ENCODE results near the gene HSD17B2. TPM values are rescaled to one million over a fixed set of nuclear protein-coding genes. Genes with fewer than 3 reads are reported as not detected.

The HSD17B2 gene
- total and polyA plus RNA-seq, 4 donors: 47.7 to 126 (median 103) TPM

- Histone ChIP-seq H3K27me3 (ENCODE audit: control insufficient read depth in 4 of 4, insufficient read depth in 4 of 4, low read length in 3 of 4) (no peaks in the 10 kb centered on the region), H3K9ac (ENCODE audit: low read depth in 1 of 2, low read length in 2 of 2) (no peak overlapping the region), H3K4me3 (ENCODE audit: low read depth in 1 of 3, low read length in 3 of 3) (no peak overlapping the region), H3K4me1 (ENCODE audit: control insufficient read depth in 4 of 4, insufficient read depth in 4 of 4, low read length in 3 of 4) (peaks cover 3 to 16% (median 12%) of the 10 kb centered on the region in 4 donors), H3K36me3 (ENCODE audit: control insufficient read depth in 4 of 4, insufficient read depth in 3 of 4, low read depth in 1 of 4, low read length in 3 of 4) (no peaks in the 10 kb centered on the region), H3K9me3 (ENCODE audit: control insufficient read depth in 4 of 4, low read length in 3 of 4) (no peaks in the 10 kb centered on the region), H3K27ac (ENCODE audit: low read depth in 1 of 2, low read length in 2 of 2) (no peak overlapping the region)
- no peak for DNase-seq (ENCODE audit: low spot score)
- TF ChIP-seq HNF4G (IDR thresholded peaks at IDR 0.05): no peak
- TF ChIP-seq, protein P1, sequence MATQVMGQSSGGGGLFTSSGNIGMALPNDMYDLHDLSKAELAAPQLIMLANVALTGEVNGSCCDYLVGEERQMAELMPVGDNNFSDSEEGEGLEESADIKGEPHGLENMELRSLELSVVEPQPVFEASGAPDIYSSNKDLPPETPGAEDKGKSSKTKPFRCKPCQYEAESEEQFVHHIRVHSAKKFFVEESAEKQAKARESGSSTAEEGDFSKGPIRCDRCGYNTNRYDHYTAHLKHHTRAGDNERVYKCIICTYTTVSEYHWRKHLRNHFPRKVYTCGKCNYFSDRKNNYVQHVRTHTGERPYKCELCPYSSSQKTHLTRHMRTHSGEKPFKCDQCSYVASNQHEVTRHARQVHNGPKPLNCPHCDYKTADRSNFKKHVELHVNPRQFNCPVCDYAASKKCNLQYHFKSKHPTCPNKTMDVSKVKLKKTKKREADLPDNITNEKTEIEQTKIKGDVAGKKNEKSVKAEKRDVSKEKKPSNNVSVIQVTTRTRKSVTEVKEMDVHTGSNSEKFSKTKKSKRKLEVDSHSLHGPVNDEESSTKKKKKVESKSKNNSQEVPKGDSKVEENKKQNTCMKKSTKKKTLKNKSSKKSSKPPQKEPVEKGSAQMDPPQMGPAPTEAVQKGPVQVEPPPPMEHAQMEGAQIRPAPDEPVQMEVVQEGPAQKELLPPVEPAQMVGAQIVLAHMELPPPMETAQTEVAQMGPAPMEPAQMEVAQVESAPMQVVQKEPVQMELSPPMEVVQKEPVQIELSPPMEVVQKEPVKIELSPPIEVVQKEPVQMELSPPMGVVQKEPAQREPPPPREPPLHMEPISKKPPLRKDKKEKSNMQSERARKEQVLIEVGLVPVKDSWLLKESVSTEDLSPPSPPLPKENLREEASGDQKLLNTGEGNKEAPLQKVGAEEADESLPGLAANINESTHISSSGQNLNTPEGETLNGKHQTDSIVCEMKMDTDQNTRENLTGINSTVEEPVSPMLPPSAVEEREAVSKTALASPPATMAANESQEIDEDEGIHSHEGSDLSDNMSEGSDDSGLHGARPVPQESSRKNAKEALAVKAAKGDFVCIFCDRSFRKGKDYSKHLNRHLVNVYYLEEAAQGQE (IDR thresholded peaks at IDR 0.05): no peak
- no peak for TF ChIP-seq ZBTB33 (IDR thresholded peaks at IDR 0.05)
- TF ChIP-seq MAX (IDR thresholded peaks at IDR 0.05): no peak
- no peak for TF ChIP-seq HNF4A (conservative IDR thresholded peaks at IDR 0.05)
- TF ChIP-seq SP1 (IDR thresholded peaks at IDR 0.05): no peak
- no peak for TF ChIP-seq NR2F2 (IDR thresholded peaks at IDR 0.05)
- no peak for TF ChIP-seq EGR1 (IDR thresholded peaks at IDR 0.05; ENCODE audit: low read depth in 2 of 2)
- no peak for TF ChIP-seq FOXA2 (IDR thresholded peaks at IDR 0.05)
- no peak for TF ChIP-seq FOXA1 (IDR thresholded peaks at IDR 0.05)
- no peak for TF ChIP-seq CTCF (IDR thresholded peaks at IDR 0.05; ENCODE audit: low read depth, low read length, missing input control)
- TF ChIP-seq GABPA (IDR thresholded peaks at IDR 0.05 in 1 of 2, conservative IDR thresholded peaks at IDR 0.05 in 1 of 2): no peak
- TF ChIP-seq JUND (IDR thresholded peaks at IDR 0.05): no peak
- no peak for TF ChIP-seq YY1 (IDR thresholded peaks at IDR 0.05)
- TF ChIP-seq RAD21 (IDR thresholded peaks at IDR 0.05): no peak
- no peak for TF ChIP-seq TAF1 (conservative IDR thresholded peaks at IDR 0.05)
- TF ChIP-seq RXRA (IDR thresholded peaks at IDR 0.05): no peak
- TF ChIP-seq ATF3 (IDR thresholded peaks at IDR 0.05): no peak
- 96% methylated on average over 1 of the region's 1 CpG for WGBS
Observed at GRCh38 chr16:82024316-82024715, 10.7 kb upstream of the HSD17B2 start.
